ENCODE results near the gene RIMBP2.

DNA sequence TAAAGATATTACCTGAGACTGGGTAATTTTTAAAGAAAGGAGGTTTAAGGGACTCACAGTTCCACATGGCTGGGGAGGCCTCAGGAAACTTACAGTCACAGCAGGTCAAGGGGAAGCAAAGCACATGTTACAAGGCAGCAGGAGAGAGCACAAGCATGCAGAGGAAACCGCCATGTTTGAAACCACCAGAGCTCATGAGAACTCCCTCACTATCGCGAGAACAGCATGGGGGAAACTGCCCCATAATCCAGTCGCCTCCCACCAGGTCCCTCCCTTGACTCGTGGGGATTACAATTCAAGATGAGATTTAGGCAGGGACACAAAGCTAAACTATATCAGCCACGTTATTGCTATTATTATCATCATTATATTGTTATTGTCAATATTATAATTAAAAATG is 138.7 kb downstream of the RIMBP2 start:
- TF ChIP-seq CTCF (IDR thresholded peaks at IDR 0.05; ENCODE audit: low read depth, low read length) = no peak
- TF ChIP-seq EZH2phosphoT487 (IDR thresholded peaks at IDR 0.05; ENCODE audit: low read depth) = no peak

Measured in OCI-LY3 (cell line).